Neural progenitor cell (in vitro differentiated cells): ENCODE data around the gene RANBP1.

Source experiments
- CTCF ChIP-seq: fragments of 200-600 bp; sonication (generic); IDR thresholded peaks from 2 replicates; pipeline ENCODE4 v1.5.1; 2017; ENCODE audit warnings: antibody characterized with exemption, mild to moderate bottlenecking
- EZH2 ChIP-seq: fragments of 200-600 bp; sonication (generic); IDR thresholded peaks from 2 replicates; pipeline ENCODE4 v1.6.1; 2017; ENCODE audit warnings: antibody characterized with exemption, mild to moderate bottlenecking, moderate library complexity
- EZH2phosphoT487 ChIP-seq: fragments of 200-600 bp; sonication (generic); IDR thresholded peaks from 2 replicates; pipeline ENCODE4 v1.6.1; 2017; ENCODE audit warnings: antibody characterized with exemption

- TF ChIP-seq CTCF (no peak), EZH2 (no peak), EZH2phosphoT487 (no peak)
Observed at GRCh38 chr22:20133930-20134549, 18.1 kb downstream of the RANBP1 start.
